Neural progenitor cell (in vitro differentiated cells): ENCODE data around the gene LHX4. TPM values are rescaled to one million over a fixed set of nuclear protein-coding genes. Genes with fewer than 3 reads are reported as not detected.

Experiments used
- DNase-seq: peaks from one replicate; pipeline ENCODE4 v3.0.0-alpha.2; 2016; ENCODE audit warnings: low spot score
- H2AFZ ChIP-seq: fragments of 200-600 bp; sonication (generic); replicated peaks from 2 replicates; pipeline ENCODE4 v1.6.1; 2016; ENCODE audit warnings: antibody characterized with exemption
- H3F3A ChIP-seq: fragments of 200-600 bp; sonication (generic); 2 replicates; pipeline ENCODE4 v1.6.1; 2016; ENCODE audit warnings: antibody characterized with exemption, low read depth
- H3K27ac ChIP-seq: fragments of 200-600 bp; sonication (generic); 2 replicates; pipeline ENCODE4 v1.5.1; 2016; ENCODE audit warnings: mild to moderate bottlenecking
- H3K27me3 ChIP-seq: fragments of 200-600 bp; sonication (generic); 2 replicates; pipeline ENCODE4 v1.6.1; 2016; ENCODE audit warnings: mild to moderate bottlenecking, moderate library complexity
- H3K36me3 ChIP-seq: fragments of 200-600 bp; sonication (generic); 2 replicates; pipeline ENCODE4 v1.5.1; 2016
- H3K4me1 ChIP-seq: fragments of 200-600 bp; sonication (generic); 2 replicates; pipeline ENCODE4 v1.6.1; 2016; ENCODE audit warnings: mixed run types
- H3K4me2 ChIP-seq: fragments of 200-600 bp; sonication (generic); 2 replicates; pipeline ENCODE4 v1.6.1; 2016
- H3K4me3 ChIP-seq: fragments of 200-600 bp; sonication (generic); 2 replicates; pipeline ENCODE4 v1.5.1; 2016
- H3K79me2 ChIP-seq: fragments of 200-600 bp; sonication (generic); 2 replicates; pipeline ENCODE4 v1.6.1; 2016; ENCODE audit warnings: low read depth
- H3K9ac ChIP-seq: fragments of 200-600 bp; sonication (generic); 2 replicates; pipeline ENCODE4 v1.6.1; 2016
- H3K9me3 ChIP-seq: fragments of 200-600 bp; sonication (generic); 2 replicates; pipeline ENCODE4 v1.5.1; 2016; ENCODE audit warnings: low read depth
- H4K20me1 ChIP-seq: fragments of 200-600 bp; sonication (generic); 2 replicates; pipeline ENCODE4 v1.6.1; 2016; ENCODE audit warnings: low read depth
- H3K27ac Mint-ChIP-seq: 3 replicates; pipeline ENCODE4 v1.8.0; 2021; ENCODE audit warnings: mixed read lengths
- H3K27me3 Mint-ChIP-seq: 2 replicates; pipeline ENCODE4 v1.8.0; 2022; ENCODE audit warnings: low read depth, mild to moderate bottlenecking, inconsistent platforms, moderate library complexity, mixed read lengths; ENCODE audit not compliant: insufficient read depth
- H3K36me3 Mint-ChIP-seq: 3 replicates; pipeline ENCODE4 v1.8.0; 2021; ENCODE audit warnings: mixed read lengths
- H3K4me1 Mint-ChIP-seq: 3 replicates; pipeline ENCODE4 v1.8.0; 2021; ENCODE audit warnings: mixed read lengths
- H3K4me3 Mint-ChIP-seq: 3 replicates; pipeline ENCODE4 v1.8.0; 2021; ENCODE audit warnings: mild to moderate bottlenecking, moderate library complexity, mixed read lengths
- H3K9me3 Mint-ChIP-seq: 3 replicates; pipeline ENCODE4 v1.8.0; 2020; ENCODE audit warnings: mixed read lengths
- CTCF ChIP-seq: fragments of 200-600 bp; sonication (generic); IDR thresholded peaks from 2 replicates; pipeline ENCODE4 v1.5.1; 2017; ENCODE audit warnings: antibody characterized with exemption, mild to moderate bottlenecking
- EZH2 ChIP-seq: fragments of 200-600 bp; sonication (generic); IDR thresholded peaks from 2 replicates; pipeline ENCODE4 v1.6.1; 2017; ENCODE audit warnings: antibody characterized with exemption, mild to moderate bottlenecking, moderate library complexity
- EZH2phosphoT487 ChIP-seq: fragments of 200-600 bp; sonication (generic); IDR thresholded peaks from 2 replicates; pipeline ENCODE4 v1.6.1; 2017; ENCODE audit warnings: antibody characterized with exemption
- total RNA-seq: library from RNA; depleted of rRNA; stranded (reverse); fragments of >200 nt; gene quantifications from 2 replicates; pipeline ENCODE4 v1.2.3, GENCODE V29; 2015; ENCODE audit warnings: low replicate concordance

Gene LHX4
- total RNA-seq, 1 donor from 2014 or later: not detected

DNA sequence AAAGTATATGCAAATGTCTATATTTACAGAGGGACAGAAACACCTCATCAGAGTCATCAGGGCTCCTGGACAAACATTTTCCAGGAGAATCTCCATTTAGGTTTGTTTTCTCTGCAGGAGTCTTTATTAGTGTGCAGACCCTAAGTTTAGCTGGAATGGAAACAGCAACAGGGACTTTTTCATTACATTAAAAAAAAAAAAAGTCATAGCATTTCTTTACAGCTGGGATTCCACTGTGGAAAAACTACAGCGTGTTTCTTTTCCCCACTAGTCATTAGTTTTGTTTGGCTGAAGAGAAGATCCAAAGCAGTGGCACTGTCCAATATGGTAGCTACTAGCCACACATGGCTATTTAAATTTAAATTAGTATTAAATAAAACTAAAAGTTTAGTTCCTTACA is 49.6 kb downstream of the LHX4 start:
- TF ChIP-seq CTCF (no peak), EZH2 (no peak), EZH2phosphoT487 (no peak)
- Histone ChIP-seq H3K9ac (no peak overlapping the region), H3K4me1 (peaks cover 18% of the 10 kb centered on the region), H3K36me3 (no peaks in the 10 kb centered on the region), H3K4me2 (no peak overlapping the region), H3K27me3 (no peaks in the 10 kb centered on the region), H3K4me3 (no peak overlapping the region), H2AFZ (no peak overlapping the region), H3K79me2 (no peaks in the 10 kb centered on the region), H4K20me1 (no peaks in the 10 kb centered on the region), H3K27ac (no peak overlapping the region), H3K9me3 (no peaks in the 10 kb centered on the region), H3F3A (no peaks in the 10 kb centered on the region)
- Mint-ChIP-seq H3K36me3 (peaks cover 29% of the 10 kb centered on the region), H3K4me3 (no peak overlapping the region), H3K27ac (no peak overlapping the region), H3K27me3 (no peaks in the 10 kb centered on the region), H3K9me3 (no peaks in the 10 kb centered on the region), H3K4me1 (peaks cover 3% of the 10 kb centered on the region)
- DNase-seq: no peak

GRCh38 chr1:180280617-180281016 is 50.6 kb downstream of the LHX4 start:
- Histone ChIP-seq H3K27ac (no peak overlapping the region), H3K27me3 (no peaks in the 10 kb centered on the region), H3K36me3 (no peaks in the 10 kb centered on the region), H2AFZ (no peak overlapping the region), H3K79me2 (no peaks in the 10 kb centered on the region), H3K4me2 (no peak overlapping the region), H4K20me1 (no peaks in the 10 kb centered on the region), H3K9me3 (no peaks in the 10 kb centered on the region), H3F3A (no peaks in the 10 kb centered on the region), H3K4me1 (peaks cover 18% of the 10 kb centered on the region), H3K9ac (no peak overlapping the region), H3K4me3 (no peak overlapping the region)
- H3K4me3 Mint-ChIP-seq: no peak overlapping the region
- no peak for DNase-seq
- H3K36me3 Mint-ChIP-seq: peaks cover 25% of the 10 kb centered on the region
- no peak overlapping the region for H3K27ac Mint-ChIP-seq
- H3K9me3 Mint-ChIP-seq: no peaks in the 10 kb centered on the region
- TF ChIP-seq EZH2 (no peak), CTCF (no peak), EZH2phosphoT487 (no peak)
- H3K27me3 Mint-ChIP-seq: no peaks in the 10 kb centered on the region
- H3K4me1 Mint-ChIP-seq: peaks cover 3% of the 10 kb centered on the region

DNA sequence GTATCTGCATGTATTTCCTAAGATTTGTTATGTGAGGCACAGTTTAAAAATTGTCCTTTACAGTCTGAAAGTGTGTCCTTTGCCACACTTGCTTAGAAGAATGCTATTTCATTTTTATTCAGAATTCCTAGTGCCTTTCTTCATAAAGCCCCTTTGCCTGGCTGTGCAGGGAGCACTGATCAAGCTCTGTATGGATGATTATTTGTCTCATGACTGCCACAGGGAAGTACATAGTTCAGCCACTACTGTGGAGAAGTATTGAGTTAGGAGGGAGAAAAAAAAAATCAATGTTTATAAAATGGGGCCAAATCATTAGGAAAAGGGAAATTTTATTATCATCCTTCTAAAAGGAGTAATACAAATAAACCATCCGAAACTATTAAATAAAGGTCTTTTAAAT is 51.4 kb downstream of the LHX4 start:
- Mint-ChIP-seq H3K27me3 (no peaks in the 10 kb centered on the region), H3K27ac (no peak overlapping the region), H3K4me1 (peaks cover 3% of the 10 kb centered on the region), H3K4me3 (no peak overlapping the region), H3K9me3 (no peaks in the 10 kb centered on the region), H3K36me3 (peaks cover 22% of the 10 kb centered on the region)
- H3K36me3 ChIP-seq: no peaks in the 10 kb centered on the region
- H3K9me3 ChIP-seq: no peaks in the 10 kb centered on the region
- H3K4me3 ChIP-seq: no peak overlapping the region
- H3K4me1 ChIP-seq: peaks cover 18% of the 10 kb centered on the region
- H4K20me1 ChIP-seq: no peaks in the 10 kb centered on the region
- H2AFZ ChIP-seq: no peak overlapping the region
- no peak overlapping the region for H3K27ac ChIP-seq
- no peak for DNase-seq
- no peaks in the 10 kb centered on the region for H3K79me2 ChIP-seq
- H3K9ac ChIP-seq: no peak overlapping the region
- no peaks in the 10 kb centered on the region for H3F3A ChIP-seq
- no peak overlapping the region for H3K4me2 ChIP-seq
- no peaks in the 10 kb centered on the region for H3K27me3 ChIP-seq
- TF ChIP-seq EZH2phosphoT487 (no peak), EZH2 (no peak), CTCF (no peak)
